Limb (tissue), 2 donors: ENCODE data around the gene ZBED4.
"Not testable (repeated sequence)": the region's sequence is repeated elsewhere in the genome, so short reads cannot be mapped to it uniquely, and the experiment has no call there.

Experiments
- DNase-seq, 2 donors: peaks; one replicate each; pipeline ENCODE4 v3.0.0-alpha.2; 2016; ENCODE audit errors: extremely low spot score in 2 of 2

ZBED4 gene

DNA sequence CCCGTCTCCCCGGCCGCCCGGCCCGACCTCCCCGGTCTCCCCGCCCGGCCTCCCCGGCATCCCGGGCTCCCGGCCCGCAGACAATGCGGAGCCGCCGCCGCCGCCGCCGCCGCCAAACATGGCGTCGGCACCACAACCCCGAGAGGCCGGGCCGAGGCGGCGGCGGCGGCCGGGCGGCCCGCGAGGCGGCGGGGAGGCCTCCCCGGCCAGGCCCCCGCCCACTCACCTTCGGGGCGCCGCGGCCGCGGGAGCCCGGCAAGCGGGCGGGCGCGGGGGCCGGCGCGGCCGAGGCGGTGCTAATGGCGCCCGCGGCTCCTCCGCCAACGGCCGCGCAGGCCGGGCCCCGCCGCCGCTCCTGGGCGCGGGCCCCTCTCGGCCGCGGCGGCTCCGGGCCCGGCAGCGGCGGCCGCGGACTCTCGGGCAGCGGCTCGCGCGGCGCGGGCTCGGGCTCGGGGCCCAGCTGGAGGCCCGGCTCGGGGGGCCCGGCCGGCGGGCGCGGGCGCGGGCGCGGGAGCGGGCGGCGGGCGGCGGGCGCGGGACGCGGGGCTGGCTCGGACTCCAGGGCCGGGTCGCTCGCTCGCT, 26.3 kb upstream of the ZBED4 start:
- no peak for DNase-seq

DNA sequence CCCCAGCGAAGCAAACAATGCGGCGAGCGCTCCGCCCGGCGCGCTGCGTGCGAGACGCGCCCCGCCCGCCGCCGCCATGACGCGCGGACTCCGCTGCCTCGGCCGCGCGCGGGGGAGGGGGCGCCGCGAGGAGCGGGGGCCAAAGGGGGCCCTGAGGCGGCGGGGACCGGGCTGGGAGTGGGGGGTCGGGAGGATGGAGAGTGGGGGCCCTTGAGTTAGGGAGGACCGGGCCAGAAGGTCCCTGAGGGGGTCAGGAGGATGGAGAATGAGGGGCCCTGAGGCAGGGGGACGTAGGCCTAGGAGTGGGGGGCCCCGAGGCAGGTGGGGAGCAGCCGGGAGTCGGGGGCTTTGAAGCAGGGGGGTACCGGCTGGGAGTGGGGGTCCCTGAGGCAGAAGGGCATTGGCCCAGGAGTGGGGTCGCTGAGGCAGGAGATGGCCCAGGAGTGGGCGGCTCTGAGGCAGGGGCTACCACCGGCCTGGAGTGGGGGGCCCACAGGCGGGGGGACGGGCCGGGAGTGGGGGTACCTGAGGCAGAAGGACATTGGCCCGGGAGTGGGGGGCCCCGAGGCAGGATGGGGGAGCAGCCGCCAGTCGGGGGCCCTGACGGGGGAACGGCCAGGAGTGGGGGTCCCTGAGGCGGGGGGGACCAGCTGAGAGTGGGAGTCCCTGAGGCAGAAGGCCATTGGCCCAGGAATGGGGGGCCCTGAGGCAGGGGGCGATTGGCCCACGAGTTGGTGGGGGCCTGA, 25.6 kb upstream of the ZBED4 start, which contains the start of gene BRD1:
Gene BRD1 (minus strand): TSS at position 21 of the 746 bp plus-strand sequence. CDS start 3,556 bp downstream, outside the sequence.
- DNase-seq = peak; percentile 55 to 77

DNA sequence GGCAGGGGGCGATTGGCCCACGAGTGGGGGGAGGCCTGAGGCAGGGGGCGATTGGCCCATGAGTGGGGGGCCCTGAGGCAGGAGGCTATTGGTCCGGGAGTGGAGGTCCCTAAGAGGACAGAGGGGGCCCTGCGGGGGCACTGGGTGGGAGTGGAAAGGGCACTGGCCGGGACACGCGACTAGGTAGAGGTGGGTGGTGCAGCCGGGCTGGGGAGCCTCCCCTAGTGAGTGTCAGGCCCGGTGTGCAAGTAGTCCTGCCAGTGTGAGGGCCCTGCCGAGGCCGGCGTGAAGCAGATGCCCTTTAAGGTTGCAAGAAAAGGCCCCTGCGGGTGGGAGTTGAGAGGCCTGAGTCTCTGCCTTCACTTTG, 25.1 kb upstream of the ZBED4 start:
- DNase-seq = no peak

DNA sequence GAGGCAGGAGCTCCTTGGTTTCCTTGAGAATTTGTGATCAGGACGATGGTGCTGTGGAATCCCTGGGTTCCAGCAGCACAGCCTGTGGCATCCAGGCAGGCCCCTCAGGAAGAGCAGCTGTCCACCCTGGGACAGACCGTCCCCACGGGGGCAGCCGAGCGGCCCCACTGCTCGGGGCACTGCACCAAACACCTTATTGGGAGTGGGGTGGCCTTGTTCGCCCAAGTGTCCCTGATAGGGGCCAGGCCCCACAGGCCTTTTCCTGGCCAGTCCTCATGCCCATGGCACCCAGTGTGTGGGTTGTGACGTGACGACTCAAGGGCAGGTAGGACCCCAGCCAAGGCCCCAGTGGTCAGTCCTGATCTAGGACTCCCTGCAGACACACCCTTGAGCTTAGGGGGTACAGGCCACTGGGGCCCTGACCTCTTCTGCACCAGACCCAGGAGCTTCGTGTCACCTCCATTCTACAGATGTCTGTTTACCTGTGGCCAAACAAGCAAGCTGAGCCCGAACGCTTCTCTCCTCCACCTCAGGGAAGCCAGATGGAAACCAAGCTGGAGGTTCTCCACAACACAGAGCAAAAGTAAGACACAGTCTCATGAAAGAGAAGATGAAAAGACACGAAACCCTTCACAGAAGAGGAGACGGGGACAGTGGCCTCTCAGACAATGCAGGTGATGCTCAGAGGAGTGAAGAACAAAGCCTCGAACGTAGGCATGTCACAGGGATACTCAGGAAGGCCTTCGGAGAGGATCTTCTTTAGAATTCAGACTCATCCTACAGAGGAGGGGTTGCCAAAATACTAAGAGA, 24.4 kb upstream of the ZBED4 start:
- no peak for DNase-seq

DNA sequence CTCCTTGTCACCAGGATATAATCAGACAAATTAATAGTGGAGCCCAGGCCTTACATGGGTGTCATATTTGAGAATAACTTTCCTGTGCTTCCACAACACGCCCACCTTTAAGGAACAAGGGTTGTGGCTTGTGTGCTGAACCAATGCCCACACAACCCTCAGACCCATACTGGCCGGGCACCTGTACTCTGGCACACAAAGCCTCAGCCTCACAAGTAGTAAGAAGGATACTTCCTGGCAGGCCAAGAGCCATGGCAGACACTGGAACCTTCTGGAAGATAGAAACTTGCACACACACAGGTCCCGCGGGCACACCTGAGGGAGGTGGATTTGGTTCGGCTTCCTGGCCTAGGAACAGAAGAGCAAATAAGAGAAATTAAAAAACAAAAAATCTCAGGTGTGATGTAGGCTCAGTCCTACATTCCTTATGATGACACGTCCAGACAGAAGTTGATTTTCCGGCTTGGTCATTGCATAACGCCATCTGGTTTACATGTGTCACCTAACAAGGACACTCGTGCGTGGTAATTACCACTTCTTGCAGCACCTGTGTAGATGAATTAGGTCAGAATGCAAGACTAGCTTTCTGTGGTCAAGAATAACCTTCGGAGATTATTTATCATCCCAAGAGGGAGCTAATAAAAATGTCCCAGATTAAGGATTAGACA, 20.2 kb upstream of the ZBED4 start:
- no peak for DNase-seq

DNA sequence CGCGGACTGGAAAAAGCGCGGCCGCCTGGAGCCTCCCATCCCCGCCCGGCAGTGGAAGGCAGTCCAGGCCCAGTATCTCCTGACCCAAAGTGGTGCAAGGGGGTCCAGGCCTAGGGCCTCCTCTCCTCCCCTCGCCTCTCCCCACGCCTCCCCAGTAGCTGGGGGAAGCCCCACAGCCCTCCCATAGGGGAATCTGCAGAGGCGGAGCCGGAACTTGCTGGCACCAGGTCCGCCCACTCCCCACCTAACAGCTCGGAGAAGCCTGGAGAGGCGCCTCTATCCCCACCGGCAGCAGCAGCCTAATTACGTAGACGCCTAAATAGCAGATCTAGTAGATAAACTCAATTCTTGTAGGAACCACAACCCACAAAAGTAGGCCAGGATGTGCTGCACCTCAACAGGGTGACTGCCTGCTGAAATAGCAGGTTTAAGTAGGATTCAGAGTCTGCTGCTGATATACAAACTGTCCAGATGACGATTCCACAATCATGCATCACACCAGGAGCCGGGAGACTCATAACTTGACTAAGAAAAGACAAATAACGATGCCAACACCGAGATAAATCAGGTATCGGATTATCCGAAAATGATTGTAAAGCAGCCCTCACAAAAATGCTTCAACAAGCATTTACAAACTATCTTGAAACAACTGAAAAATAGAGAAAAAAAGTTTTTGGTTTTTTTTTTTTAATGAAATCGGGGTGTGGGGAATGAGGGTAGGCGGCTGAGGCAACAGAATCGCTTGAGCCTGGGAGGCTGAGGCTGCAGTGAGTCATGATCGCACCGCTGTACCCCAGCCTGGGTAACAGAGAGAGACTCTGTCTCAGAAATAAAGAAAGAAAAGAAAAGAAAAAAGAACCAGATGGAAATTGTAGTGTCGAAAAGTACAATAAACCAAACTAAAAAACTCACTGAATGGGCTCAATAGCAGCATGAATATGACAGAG, 14.6 kb upstream of the ZBED4 start:
- no peak for DNase-seq

DNA sequence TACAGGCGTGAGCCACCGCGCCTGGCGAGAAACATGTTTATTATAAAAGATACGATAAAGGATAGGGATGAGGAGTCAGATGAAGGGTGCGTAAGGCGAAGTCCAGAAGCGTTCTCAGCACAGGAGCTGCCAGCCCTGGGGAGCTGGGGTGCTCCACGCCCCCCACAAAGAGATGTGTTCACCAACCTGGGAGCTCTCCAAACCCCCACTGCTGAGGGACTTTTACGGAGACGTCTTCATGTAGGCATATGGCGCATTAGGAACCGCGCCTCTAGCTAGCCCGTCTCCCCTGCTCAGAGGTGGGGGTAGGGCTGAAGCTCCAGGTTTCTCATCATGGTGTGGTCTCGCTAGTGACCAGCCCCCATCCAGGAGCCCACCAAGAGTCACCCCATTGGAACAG, 8.4 kb upstream of the ZBED4 start:
- DNase-seq = no peak

DNA sequence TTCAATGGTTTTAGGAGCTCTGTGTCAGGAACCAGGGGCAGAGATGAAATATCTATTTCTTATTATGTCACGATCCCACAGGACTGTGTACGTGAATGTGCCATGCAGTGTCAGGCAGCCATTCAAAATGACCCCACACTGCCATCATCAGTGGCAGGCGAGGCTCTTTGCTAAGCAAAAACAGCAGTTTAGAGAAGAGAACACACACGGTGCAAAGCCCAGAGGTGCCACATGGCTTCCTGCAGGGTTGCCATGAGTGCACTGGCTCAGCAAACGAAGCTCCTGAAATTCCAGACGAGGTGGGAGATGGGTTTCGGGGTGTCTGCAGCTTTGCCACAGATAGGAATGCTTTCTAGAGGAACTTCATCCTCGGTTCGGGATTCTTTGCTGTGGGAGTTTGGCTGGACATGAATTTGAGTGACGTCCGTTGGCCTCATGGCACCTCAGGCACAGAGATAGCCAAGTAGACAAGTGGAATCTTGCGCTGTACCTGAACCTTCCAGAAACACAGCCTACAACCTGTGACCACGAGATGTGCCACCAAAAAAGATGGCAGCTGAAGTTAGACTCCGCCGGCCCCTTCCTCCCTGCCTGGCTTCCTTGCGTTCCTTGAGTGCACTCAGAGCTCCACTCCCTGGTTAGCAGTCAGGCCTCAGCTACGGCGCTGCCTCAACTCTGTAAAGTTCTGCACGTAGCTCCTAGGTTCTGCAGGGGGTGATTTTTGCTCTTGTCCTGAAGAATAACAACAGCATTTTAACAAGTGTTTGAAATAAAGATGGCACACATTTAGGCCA, 7.8 kb upstream of the ZBED4 start:
- no peak for DNase-seq

DNA sequence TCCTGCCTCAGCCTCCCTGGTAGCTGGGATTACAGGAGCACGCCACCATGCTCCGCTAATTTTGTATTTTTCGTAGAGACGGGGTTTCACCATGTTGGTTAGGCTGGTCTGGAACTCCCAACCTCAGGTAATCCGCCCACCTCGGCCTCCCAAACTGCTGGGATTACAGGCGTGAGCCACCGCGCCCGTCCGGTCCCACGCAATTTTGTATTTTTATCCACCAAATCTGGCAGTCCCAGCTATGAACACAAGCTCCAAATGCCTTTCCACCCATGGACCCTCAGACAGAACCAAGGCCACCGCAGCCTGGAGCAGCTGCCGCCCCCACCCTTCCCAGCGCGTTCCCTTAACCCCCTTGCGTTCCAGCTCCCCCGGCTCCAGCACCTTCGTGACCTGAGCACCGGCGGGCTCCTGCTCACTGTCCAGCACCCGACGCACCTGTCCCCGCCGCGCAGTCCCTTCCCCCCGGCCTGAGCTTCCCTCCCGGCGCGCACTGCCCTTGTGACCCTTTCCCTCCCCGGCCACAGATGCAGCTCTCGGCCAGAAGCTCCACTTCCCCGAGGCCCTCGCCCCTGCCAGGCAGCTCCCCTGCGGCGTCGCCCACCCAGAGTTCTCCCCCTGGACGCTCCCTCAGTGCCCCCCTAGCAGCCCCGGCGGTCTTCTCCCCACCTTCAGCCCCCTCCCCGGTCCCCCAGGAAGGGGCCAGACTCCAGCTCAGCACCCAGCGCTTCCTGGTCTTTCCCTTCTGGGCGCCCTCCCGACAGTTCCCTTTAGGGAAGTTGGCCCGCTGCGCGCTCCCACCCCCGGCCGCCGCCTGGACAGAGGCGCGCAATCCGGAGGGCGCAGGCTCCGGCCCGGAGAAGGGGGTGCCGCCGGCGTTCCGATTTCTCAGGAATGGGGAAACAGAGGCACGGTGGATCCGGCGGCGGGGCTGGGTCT, 5.6 kb upstream of the ZBED4 start:
- no peak for DNase-seq

DNA sequence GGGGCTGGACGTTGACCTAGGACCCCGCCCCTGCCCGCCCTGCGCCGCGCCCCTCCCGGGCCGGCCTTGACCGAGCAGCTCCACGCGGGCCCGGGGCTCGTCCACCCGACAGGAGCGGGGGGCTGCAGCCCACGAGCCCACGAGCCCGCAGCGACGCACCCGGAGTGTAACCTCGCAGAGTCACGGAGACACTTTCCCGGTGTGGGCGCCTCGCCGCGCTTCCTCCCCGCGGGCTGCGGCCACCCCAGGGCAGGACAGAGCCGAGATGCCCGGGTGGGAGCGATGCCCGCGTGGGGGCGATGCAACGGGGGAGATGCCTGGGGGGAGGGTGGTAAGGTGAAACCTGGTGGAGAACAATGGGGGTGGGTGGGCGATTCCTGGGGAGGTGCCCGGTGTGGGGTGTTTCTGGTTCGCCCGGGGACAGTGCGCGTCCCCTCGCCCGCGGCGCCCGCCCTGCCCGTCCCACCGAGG, 4.9 kb upstream of the ZBED4 start:
- peak in 1 of 2 donors; percentile 38 for DNase-seq

DNA sequence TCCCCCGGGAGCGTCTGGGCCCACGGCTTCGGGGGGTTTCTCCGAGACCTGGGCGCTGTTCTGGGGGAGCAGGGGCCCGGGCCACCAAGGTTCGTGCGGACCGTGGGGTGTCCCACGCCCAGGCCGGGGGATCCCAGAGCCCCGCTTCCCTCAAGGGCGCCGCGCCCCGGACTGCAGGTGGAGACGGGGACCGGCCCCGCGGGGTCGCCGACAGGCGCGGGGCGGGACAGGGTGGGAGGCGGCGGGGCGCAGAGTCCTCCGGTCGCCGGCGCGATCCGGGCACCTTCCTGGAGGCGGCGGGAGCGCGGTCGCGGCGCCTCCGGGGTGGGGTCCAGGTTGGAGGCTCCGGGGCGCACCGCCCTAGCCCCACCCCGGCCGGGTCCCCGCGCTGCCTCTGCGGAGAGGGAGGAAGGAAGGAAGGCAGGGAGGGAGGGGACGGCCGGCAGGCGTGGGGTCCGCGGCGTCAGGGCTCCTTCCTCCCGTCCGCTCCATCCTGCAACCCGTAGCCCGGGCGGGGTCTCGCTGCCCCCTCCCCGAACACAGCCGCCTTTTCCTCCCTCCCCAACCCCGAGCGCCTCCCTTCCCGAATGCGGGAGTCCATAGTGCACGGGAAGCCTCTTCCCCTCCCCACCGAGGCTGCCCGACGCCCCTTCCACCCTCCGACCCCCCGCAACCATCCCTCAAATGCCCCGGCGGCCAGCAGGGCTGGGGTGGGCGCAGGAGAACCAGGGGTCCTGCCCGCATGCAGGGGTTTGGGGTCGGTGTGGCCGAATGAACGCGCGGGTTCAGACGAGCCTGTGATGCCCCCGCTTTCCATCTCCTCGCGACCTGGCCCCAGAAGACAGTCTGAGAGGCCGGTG, 4.3 kb upstream of the ZBED4 start:
- DNase-seq = peak in 1 of 2 donors; percentile 36

DNA sequence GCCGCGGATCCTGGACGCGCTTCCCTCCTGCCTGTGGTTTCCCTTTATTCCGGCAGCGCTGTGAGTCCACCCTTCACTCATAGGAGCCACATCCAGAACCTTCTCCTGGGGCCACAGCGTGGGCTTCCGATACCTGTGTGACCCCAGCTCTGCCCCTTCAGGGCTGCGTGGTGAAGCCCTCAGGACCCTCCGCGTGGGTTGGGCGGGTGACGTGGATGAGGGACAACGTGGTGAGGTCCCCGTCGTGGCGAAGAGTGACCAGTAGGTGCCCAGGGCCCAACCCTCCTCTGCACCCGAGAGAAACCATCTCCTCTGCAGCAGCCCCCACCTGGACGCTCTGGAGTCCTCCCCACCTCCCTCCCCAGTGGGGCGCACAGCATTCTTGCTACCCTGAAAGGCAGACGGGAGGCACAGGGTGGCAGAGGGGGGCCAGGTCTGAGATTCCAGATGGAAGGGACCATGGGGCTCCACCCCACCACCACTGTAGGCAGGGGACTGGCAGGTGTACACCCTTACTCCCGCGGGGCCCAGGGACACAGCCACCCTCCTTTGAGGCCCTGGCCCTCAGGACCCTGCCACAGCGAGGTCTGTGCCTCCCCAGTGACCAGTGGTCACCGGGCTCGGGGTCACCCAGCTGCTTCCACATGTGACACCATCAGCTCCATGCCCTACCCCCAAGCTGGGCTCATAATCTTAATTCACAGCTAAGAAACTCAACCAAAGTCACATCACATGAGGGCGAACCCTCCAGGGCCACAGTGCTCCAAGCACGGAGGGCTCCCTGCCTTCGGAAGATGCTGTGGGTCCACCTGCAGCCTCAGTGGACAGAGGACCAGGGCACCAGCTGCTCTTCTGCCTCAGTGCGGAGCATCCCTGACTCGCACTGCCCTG, 3.4 kb upstream of the ZBED4 start:
- DNase-seq = no peak

DNA sequence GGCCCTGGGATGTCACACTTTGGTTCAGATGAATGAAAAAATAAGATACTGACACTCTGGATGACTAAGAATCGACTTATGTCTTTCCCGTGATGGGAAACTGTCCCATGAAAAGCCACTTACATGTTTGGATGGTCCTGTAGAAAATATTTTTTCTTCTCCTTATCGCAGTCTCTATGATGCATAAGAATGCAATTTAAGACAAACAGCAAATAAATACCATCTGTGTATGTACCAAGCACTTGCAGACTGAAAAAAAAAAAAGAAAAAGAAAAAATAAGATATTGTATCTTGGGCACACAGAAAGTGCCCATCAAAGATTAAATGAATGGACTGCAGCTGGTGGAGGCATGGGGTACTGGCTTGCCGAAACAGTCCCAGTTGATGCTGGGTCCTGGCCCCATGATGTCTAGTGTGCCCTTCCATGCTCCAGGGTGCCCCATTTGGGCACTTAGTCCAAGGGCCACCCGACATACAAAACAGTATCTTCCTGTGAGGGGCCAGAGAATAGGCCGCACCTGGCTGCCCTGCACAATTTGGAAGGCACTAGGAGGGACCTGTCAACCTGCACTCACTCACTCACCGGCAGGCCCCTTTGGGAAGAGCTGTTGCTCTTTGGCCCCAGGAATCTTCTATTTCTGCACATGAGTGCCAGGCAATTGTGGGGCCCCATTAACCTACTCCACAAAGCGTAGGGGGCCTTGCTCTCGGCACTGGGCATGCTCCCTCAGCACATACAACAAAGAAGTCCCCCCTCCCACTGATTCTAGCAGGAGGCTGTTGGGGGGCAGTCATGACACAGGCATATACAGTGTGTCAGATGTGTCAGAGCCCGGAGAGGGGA, 2.5 kb upstream of the ZBED4 start:
- no peak for DNase-seq

DNA sequence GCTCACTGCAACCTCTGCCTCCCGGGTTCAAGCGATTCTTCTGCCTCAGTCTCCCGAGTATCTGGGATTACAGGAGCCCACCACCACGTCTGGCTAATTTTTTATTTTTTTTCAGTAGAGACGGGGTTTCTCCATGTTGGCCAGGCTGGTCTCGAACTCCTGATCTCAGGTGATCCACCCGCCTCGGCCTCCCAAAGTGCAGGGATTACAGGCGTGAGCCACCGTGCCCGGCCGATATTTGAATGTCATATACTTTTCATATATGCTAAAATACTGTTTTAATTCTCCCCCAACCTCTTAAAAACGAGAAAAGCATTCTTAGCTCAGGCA, 1.1 kb upstream of the ZBED4 start:
- not testable (repeated sequence) for DNase-seq

DNA sequence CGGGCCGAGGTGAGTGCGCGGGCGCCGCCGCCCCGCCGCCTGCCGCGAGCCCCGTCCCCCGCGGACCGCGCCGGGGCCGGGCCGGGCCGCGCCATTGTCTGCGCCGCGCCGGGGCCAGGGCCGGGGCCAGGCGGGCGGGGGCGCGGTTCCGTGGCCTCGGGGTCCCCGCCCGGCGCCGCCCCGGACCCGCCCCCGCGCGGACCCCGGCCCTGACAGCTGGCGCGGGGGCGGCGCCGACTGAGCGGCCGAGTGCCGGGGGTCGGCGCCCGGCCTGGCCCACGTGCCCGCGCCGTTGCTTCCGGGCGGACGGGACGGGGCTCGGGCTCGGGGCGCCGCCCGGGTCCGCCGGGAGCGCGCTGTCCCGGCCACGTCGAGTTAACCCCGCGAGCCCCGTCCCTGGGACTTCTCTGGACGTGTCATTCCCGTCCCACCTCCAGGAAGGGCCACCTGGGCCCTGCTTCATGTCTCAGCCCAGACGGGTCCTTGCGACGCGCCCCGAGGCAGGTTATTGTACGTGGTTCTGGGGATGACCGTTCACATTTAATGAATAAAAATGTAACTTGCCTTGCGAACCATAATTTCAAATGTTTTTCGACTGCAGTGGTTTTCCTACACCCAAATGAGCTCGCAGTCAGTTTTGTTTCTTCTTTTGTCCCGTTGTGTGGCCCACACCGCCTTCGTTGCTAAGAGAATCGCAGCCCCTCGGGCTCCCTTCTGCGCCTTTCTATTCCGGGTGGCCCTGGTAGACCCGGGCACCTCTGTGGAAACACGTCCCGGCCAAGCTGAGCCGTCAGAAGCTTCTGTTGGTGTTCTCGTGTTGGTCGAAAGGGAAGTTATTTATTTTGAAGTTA, 562 bp downstream of the ZBED4 start:
- DNase-seq = peak; percentile 3 to 60
